H9 (cell line): ENCODE results near the gene CBY3. TPM values are rescaled to one million over a fixed set of nuclear protein-coding genes. Genes with fewer than 3 reads are reported as not detected.

Source experiments
- DNase-seq: peaks from one replicate; pipeline ENCODE4 v3.0.0-alpha.2; 2017
- H2AFZ ChIP-seq: one replicate; pipeline ENCODE4 v1.6.1; 2013; ENCODE audit warnings: mild to moderate bottlenecking, low read length, control low read depth, moderate library complexity
- H2AK5ac ChIP-seq: 2 replicates; pipeline ENCODE4 v1.6.1; 2013; ENCODE audit warnings: low read length, control low read depth, mixed read lengths; ENCODE audit not compliant: insufficient read length
- H2BK120ac ChIP-seq: one replicate; pipeline ENCODE4 v1.6.1; 2013; ENCODE audit warnings: low read depth, mild to moderate bottlenecking, low read length, control low read depth, inconsistent platforms; ENCODE audit not compliant: poor library complexity, severe bottlenecking
- H2BK12ac ChIP-seq: 2 replicates; pipeline ENCODE4 v1.6.1; 2013; ENCODE audit warnings: low read length, control low read depth, mixed read lengths, low read depth; ENCODE audit not compliant: insufficient read length
- H2BK15ac ChIP-seq: 2 replicates; pipeline ENCODE4 v1.6.1; 2013; ENCODE audit warnings: low read depth, low read length, control low read depth
- H2BK20ac ChIP-seq: one replicate; pipeline ENCODE4 v1.6.1; 2013; ENCODE audit warnings: low read depth, mild to moderate bottlenecking, low read length, control low read depth, inconsistent platforms; ENCODE audit not compliant: poor library complexity, severe bottlenecking
- H2BK5ac ChIP-seq: 2 replicates; pipeline ENCODE4 v1.6.1; 2013; ENCODE audit warnings: low read length, control low read depth, mixed read lengths; ENCODE audit not compliant: insufficient read length
- H3K14ac ChIP-seq: 2 replicates; pipeline ENCODE4 v1.6.1; 2013; ENCODE audit warnings: low read length, control low read depth; ENCODE audit not compliant: insufficient read depth
- H3K18ac ChIP-seq: 2 replicates; pipeline ENCODE4 v1.6.1; 2013; ENCODE audit warnings: low read depth, mild to moderate bottlenecking, mixed read lengths, low read length, control low read depth; ENCODE audit not compliant: insufficient read length
- H3K23ac ChIP-seq: 2 replicates; pipeline ENCODE4 v1.6.1; 2013; ENCODE audit warnings: low read length, control low read depth, mixed read lengths, low read depth; ENCODE audit not compliant: insufficient read length
- H3K23me2 ChIP-seq: 2 replicates; pipeline ENCODE4 v1.6.1; 2013; ENCODE audit warnings: low read depth, mild to moderate bottlenecking, mixed read lengths, low read length, control low read depth; ENCODE audit not compliant: insufficient read length, poor library complexity, severe bottlenecking
- H3K27ac ChIP-seq: 2 replicates; pipeline ENCODE4 v1.5.1; 2013; ENCODE audit warnings: low read length, control low read depth, mixed read lengths, low read depth; ENCODE audit not compliant: insufficient read length
- H3K27me3 ChIP-seq: 2 replicates; pipeline ENCODE4 v1.6.1; 2013; ENCODE audit warnings: low read length, control low read depth, inconsistent platforms; ENCODE audit not compliant: insufficient read depth
- H3K4ac ChIP-seq: 2 replicates; pipeline ENCODE4 v1.6.1; 2013; ENCODE audit warnings: low read depth, mild to moderate bottlenecking, control low read depth, inconsistent platforms, low read length, moderate library complexity
- H3K4me1 ChIP-seq: 2 replicates; pipeline ENCODE4 v1.6.1; 2013; ENCODE audit warnings: low read length, control low read depth, inconsistent platforms; ENCODE audit not compliant: insufficient read depth
- H3K4me2 ChIP-seq: 2 replicates; pipeline ENCODE4 v1.6.1; 2013; ENCODE audit warnings: low read length, control low read depth, mixed read lengths; ENCODE audit not compliant: insufficient read length, insufficient read depth
- H3K56ac ChIP-seq: 2 replicates; pipeline ENCODE4 v1.6.1; 2013; ENCODE audit warnings: low read depth, mild to moderate bottlenecking, mixed read lengths, low read length, control low read depth; ENCODE audit not compliant: insufficient read length
- H3K79me1 ChIP-seq: 2 replicates; pipeline ENCODE4 v1.6.1; 2013; ENCODE audit warnings: low read depth, mild to moderate bottlenecking, moderate library complexity, low read length, control low read depth, inconsistent platforms; ENCODE audit not compliant: insufficient read depth, poor library complexity, severe bottlenecking
- H3K79me2 ChIP-seq: 2 replicates; pipeline ENCODE4 v1.6.1; 2013; ENCODE audit warnings: low read length, control low read depth, inconsistent platforms; ENCODE audit not compliant: insufficient read depth
- H3K9ac ChIP-seq: 2 replicates; pipeline ENCODE4 v1.6.1; 2013; ENCODE audit warnings: low read length, control low read depth, mixed read lengths; ENCODE audit not compliant: insufficient read length; ENCODE audit errors: extremely low read depth
- H3K9me3 ChIP-seq: one replicate; pipeline ENCODE4 v1.6.1; 2013; ENCODE audit warnings: low read depth, low read length, inconsistent platforms; ENCODE audit not compliant: control insufficient read depth
- H3T11ph ChIP-seq: one replicate; pipeline ENCODE4 v1.6.1; 2013; ENCODE audit warnings: mild to moderate bottlenecking, low read length, control low read depth, inconsistent platforms
- H4K20me1 ChIP-seq: one replicate; pipeline ENCODE4 v1.6.1; 2013; ENCODE audit not compliant: control insufficient read depth, insufficient read length, insufficient read depth
- H4K5ac ChIP-seq: 2 replicates; pipeline ENCODE4 v1.6.1; 2013; ENCODE audit warnings: low read depth, mild to moderate bottlenecking, mixed read lengths, low read length, control low read depth; ENCODE audit not compliant: insufficient read length
- H4K8ac ChIP-seq: replicated peaks from 2 replicates; pipeline ENCODE4 v1.6.1; 2013; ENCODE audit warnings: low read length, control low read depth, mixed read lengths, low read depth; ENCODE audit not compliant: insufficient read length
- H4K91ac ChIP-seq: 2 replicates; pipeline ENCODE4 v1.6.1; 2013; ENCODE audit warnings: low read depth, mild to moderate bottlenecking, moderate library complexity, mixed read lengths, low read length, control low read depth; ENCODE audit not compliant: insufficient read length
- H3K27ac Mint-ChIP-seq, 3 experiments: 2 replicates in 2 of 3; 3 replicates in 1 of 3; pipeline ENCODE4 v1.8.0; 2020 to 2021; ENCODE audit warnings: mixed read lengths in 3 of 3, mild to moderate bottlenecking in 1 of 3, moderate library complexity in 1 of 3
- H3K27me3 Mint-ChIP-seq: 2 replicates; pipeline ENCODE4 v1.8.0; 2021; ENCODE audit warnings: low read depth, mild to moderate bottlenecking, moderate library complexity, mixed read lengths
- H3K36me3 Mint-ChIP-seq, 3 experiments: 2 replicates in 2 of 3; 3 replicates in 1 of 3; pipeline ENCODE4 v1.8.0; 2020 to 2021; ENCODE audit warnings: low read depth in 3 of 3, mixed read lengths in 3 of 3; ENCODE audit not compliant: insufficient read depth in 1 of 3
- H3K4me1 Mint-ChIP-seq, 2 experiments: 2 replicates each; pipeline ENCODE4 v1.8.0; 2020; ENCODE audit warnings: mixed read lengths in 2 of 2
- H3K4me3 Mint-ChIP-seq, 2 experiments: 2 replicates in 1 of 2; 3 replicates in 1 of 2; pipeline ENCODE4 v1.8.0; 2020 to 2021; ENCODE audit warnings: mild to moderate bottlenecking in 2 of 2, mixed read lengths in 2 of 2, moderate library complexity in 1 of 2
- H3K9me3 Mint-ChIP-seq, 2 experiments: 2 replicates in 1 of 2; 3 replicates in 1 of 2; pipeline ENCODE4 v1.8.0; 2020; ENCODE audit warnings: mild to moderate bottlenecking in 2 of 2, mixed read lengths in 2 of 2, moderate library complexity in 1 of 2
- WGBS: extraction: QIAGEN DNeasy Blood & Tissue Kit; methylation state at CpG from one replicate; pipeline ENCODE4 v1.1.7; 2013; ENCODE audit warnings: missing lambda C conversion rate, low lambda C conversion rate, mixed read lengths; ENCODE audit not compliant: insufficient read length; ENCODE audit errors: extremely low coverage; 5-methylcytosine and 5-hydroxymethylcytosine counted together
- total RNA-seq: library from RNA; stranded (reverse); gene quantifications from 2 replicates; pipeline ENCODE4 v1.2.1, GENCODE V29; 2021
- TF ChIP-seq, protein P1 (sequence below): fragments of 200-600 bp; sonication (generic); conservative IDR thresholded peaks from 3 replicates; pipeline ENCODE4 v1.8.0; 2021; ENCODE audit warnings: antibody characterized with exemption, mild to moderate bottlenecking

CBY3 gene
- total RNA-seq, 1 experiment from 2014 or later = 0.50 TPM

DNA sequence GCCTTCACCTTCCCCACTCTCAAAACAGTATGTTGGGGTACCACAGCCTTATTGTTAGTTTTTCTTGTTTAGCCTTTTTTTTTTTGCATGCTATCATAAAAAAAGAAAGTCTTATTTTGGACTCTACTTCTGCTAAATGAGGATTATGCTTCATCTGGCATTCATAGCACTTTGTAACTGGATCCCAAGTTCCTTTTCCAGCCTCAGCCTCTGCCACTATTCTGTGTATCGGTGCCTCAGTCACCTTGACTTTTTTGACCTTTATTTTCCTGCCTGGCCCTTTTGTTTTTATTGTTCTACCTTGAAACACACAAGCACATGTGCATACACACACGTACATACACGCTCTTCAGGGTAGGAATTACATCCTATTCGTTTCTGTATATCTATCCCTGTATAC, 43.3 kb upstream of the CBY3 start:
- H3K79me2 ChIP-seq = no peaks in the 10 kb centered on the region
- H3K9ac ChIP-seq = no peak overlapping the region
- H3K27ac ChIP-seq = no peak overlapping the region

More for the DNA sequence above, 43.3 kb upstream of the CBY3 start:
- Mint-ChIP-seq H3K4me3 (no peak overlapping the region), H3K27ac (peak overlapping the region in 1 of 3 experiments; percentile 41; a peak in 1 of 7 replicates), H3K4me1 (no peaks in the 10 kb centered on the region), H3K27me3 (no peaks in the 10 kb centered on the region), H3K9me3 (no peaks in the 10 kb centered on the region), H3K36me3 (peaks cover 47 to 94% (median 82%) of the 10 kb centered on the region in 3 experiments; a peak in 6 of 7 replicates)
- H3K18ac ChIP-seq = no peak overlapping the region
- no peak for DNase-seq
- no peak overlapping the region for H3K14ac ChIP-seq
- no peak overlapping the region for H3K23ac ChIP-seq
- H3K9me3 ChIP-seq = no peaks in the 10 kb centered on the region
- WGBS = no CpG with 5 or more reads among the region's 4 CpGs
- no peak overlapping the region for H2AFZ ChIP-seq
- H4K91ac ChIP-seq = no peak overlapping the region
- no peak overlapping the region for H2BK15ac ChIP-seq
- no peak overlapping the region for H3K56ac ChIP-seq
- no peak overlapping the region for H2AK5ac ChIP-seq
- no peak overlapping the region for H2BK12ac ChIP-seq
- no peaks in the 10 kb centered on the region for H3K27me3 ChIP-seq
- H3T11ph ChIP-seq = no peak overlapping the region
- no peak overlapping the region for H4K5ac ChIP-seq
- H2BK5ac ChIP-seq = no peak overlapping the region
- no peak overlapping the region for H4K8ac ChIP-seq
- H3K4me2 ChIP-seq = no peak overlapping the region
- H3K23me2 ChIP-seq = no peaks in the 10 kb centered on the region
- H3K4ac ChIP-seq = no peak overlapping the region
- TF ChIP-seq, protein P1, sequence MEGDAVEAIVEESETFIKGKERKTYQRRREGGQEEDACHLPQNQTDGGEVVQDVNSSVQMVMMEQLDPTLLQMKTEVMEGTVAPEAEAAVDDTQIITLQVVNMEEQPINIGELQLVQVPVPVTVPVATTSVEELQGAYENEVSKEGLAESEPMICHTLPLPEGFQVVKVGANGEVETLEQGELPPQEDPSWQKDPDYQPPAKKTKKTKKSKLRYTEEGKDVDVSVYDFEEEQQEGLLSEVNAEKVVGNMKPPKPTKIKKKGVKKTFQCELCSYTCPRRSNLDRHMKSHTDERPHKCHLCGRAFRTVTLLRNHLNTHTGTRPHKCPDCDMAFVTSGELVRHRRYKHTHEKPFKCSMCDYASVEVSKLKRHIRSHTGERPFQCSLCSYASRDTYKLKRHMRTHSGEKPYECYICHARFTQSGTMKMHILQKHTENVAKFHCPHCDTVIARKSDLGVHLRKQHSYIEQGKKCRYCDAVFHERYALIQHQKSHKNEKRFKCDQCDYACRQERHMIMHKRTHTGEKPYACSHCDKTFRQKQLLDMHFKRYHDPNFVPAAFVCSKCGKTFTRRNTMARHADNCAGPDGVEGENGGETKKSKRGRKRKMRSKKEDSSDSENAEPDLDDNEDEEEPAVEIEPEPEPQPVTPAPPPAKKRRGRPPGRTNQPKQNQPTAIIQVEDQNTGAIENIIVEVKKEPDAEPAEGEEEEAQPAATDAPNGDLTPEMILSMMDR = no peak
- H3K4me1 ChIP-seq = no peaks in the 10 kb centered on the region
- no peak overlapping the region for H2BK120ac ChIP-seq
- H3K79me1 ChIP-seq = no peaks in the 10 kb centered on the region
- H2BK20ac ChIP-seq = no peak overlapping the region
- no peaks in the 10 kb centered on the region for H4K20me1 ChIP-seq
